ENCODE measurements around the gene TMEM181.
"Not testable (repeated sequence)": the region's sequence is repeated elsewhere in the genome, so short reads cannot be mapped to it uniquely, and the experiment has no call there.

Gene TMEM181, protein sequence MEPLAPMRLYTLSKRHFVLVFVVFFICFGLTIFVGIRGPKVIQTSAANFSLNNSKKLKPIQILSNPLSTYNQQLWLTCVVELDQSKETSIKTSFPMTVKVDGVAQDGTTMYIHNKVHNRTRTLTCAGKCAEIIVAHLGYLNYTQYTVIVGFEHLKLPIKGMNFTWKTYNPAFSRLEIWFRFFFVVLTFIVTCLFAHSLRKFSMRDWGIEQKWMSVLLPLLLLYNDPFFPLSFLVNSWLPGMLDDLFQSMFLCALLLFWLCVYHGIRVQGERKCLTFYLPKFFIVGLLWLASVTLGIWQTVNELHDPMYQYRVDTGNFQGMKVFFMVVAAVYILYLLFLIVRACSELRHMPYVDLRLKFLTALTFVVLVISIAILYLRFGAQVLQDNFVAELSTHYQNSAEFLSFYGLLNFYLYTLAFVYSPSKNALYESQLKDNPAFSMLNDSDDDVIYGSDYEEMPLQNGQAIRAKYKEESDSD

DNA sequence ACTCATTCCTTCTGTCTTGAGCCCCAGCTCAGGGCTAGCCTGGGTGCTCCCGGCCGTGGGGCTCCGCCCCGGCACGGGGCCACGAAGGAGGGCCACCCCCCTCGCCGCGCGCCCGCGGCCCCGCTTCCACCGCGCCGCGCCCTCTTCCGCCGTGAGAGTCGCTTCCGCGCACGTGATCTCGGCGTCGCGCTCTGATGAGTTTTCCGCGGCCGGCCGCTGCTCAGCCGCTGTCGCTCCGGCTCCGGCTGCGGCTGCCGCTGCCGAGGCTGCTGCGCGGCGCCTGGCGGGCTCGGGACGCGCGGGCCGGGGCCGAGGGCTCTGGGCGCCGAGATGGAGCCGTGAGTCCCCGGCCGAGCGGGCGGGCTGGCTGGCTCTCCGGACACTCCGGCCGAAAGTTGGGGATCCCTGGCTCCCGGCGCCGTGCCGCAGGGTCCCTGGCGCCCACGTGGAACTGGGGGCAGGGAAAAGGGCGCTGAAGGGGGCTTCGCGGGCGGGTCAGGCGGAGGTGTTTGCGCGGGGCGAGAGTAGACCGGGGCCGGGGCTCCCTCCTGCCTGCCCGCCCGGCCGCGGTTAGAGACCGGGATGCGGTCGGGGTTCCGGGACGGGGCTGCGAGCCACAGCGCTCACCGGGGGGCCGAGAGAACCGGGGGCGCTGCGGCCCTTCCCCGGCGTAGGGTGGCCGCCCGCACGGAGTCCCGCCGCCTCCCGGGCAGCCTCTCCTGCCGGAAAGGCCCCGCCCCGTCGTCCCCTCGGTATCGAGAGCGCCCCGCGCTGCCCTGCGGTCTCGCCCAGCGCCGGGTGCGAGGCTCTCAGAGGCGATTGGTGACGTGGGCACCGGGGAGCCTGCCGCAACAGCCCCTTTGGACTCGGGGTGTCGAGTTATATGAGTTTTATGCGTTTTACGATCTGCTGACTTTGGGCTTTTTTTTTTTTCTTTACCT is at the start of gene TMEM181:
TMEM181 (plus strand) TSS at position 197 of the 941 bp plus-strand sequence; CDS start at position 331, 134 bp downstream.
- peak; percentile 86 for DNase-seq (ENCODE audit: low spot score)

DNA sequence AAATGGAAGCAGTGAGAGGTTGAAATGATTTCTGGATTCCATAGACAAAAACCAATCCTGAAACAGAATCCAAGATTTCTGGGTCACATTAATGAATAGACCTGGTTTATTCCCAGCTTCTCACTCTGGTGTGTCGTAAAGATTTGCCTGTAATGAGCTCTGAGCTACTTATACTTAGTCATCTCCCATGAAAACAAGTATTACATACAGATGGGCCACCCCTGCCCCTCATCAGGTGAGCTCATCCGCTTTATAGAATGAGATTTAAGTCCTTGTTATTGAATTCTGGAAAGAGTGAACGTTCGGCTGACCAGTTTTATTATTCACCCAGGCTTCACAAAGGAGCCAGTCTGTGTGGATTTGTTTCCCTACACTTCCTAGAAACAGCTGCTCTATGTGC is 47.1 kb upstream of the TMEM181 start:
- DNase-seq (ENCODE audit: low spot score), result no peak

DNA sequence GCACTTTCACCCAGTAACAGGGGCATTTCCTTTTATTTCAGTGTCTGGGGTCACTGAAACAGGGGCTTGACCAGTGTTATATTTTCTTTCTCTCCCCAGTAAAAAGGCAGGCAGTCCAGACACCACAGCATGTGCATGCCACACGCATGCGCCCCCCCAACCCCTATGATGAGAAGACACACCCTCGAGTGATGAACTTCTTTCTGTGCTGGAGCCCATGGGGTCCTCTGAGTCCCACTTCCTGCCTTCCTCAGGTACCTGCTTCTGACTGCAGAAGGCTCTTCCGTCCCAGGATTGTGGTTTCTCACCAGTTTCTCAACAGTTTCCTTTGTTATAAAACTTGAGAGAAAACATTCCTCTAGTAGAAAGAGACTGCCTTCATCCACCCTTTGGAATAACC is 45.7 kb upstream of the TMEM181 start:
- DNase-seq (ENCODE audit: low spot score), result no peak

DNA sequence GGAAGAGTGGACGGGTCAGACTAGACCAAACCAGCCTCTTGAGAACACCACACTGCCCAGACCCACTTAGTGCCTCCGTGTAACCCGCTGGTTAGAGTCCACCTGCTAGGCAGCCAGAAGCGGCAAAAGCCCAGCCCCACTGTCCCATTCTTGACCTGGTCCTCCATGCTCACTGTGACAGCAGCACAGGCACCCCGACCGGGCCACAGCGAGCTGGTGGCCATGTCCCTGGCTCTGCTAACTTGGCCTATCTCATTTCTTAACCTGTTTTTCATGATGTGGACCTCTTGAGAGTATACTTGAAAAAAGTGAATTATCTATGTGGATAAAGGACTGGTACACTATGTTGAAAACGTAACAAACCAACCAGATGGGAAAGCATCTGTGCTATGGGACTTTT is 44.9 kb upstream of the TMEM181 start:
- no peak for DNase-seq (ENCODE audit: low spot score)

DNA sequence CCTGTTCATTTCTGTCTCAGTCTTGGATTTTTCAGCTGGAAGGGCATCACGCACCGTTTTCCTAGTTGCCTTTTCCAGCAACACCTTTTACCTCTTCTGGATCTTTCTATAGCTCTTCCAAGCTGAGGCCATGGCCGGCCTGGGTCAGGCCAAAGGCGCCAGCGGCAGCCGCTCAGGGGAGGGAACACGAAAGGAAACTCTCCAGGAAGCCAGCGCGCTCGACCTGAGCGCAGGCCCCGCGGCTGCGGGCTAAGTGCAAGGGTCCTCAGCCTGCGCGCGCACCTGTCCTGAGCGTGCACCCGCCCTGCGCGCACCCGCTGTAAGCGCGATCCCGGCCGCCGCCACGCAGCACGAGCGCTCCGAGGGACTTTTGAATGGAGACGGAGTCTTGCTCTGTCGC is 43.8 kb upstream of the TMEM181 start:
- no peak for DNase-seq (ENCODE audit: low spot score)

DNA sequence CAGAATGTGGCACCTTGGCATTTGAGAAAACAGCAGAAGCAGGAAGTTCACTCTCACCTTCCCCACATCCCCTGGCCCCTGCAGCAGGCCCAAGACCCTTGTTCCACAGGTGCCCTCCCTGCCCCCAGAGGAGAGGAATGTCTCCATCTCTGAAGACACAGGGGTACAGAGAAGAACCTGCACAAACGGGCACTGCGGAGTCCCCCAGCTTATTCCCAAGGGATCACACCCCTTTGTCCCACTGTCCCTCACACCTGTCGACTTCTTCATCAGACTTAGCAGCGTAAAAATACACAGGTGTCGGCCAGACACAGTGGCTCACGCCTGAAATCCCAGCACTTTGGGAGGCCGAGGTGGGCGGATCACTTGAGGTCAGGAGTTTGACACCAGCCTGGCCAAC is 42.9 kb upstream of the TMEM181 start:
- no peak for DNase-seq (ENCODE audit: low spot score)

DNA sequence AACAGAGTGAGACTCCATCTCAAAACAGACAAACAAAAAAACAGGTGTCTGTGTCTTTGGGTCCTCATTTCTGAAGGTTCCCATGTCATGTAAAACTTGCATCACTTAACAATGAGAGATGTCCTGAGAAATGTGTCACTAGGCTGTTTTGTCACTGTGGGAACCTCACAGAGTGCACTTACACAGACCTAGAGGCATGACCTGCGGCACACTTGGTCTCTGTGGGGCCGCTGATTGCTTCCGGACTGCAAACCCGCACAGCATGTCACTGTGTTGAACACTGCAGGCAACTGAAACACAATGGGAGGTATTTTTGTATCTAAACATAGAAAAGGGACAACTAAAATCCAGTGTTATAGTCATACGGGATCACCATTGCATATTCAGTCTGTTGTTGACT is 42.3 kb upstream of the TMEM181 start:
- DNase-seq (ENCODE audit: low spot score), result no peak

DNA sequence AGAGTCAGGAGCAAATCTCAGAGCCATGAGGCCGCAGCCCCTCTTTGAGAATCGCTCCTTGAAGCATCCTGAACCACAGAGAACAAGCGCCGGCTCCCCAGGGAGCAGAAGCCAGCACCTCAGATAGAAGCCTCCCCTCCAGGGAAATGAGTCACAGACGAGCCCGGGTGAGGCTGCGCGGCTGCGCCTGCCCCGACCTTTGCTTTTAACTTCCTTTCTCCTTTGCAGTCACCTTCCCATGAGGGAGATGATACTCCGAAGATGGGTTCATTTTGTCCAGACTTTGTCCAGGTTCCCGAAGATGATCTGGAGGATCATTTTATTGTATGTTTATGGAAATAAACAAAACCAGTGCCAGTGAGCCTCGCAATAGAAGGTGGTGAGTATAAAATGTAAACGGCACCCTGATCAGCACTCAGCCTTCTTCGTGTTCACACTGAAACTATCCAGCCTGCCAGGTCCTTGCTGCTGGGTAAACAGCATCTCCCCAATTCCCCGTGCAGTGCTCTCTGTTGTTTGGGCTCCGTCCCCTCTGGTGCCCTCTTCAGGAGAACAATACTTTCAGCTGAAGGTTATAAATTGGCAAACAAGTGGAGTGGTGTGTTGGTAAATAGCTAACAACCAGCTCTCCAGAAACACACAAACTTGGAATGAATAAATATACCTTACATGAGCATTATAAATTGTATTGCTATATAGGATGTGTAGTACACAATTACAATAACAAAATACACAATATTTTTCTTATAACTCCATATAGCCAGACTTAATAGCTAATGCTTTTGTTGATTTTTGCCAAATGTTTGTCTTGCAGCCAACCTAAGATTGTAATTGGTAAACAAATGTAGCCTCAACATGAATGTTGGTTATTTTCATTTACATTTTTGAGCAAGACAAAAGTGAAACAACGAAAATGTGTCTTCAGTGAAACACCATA is 41.4 kb upstream of the TMEM181 start:
- DNase-seq (ENCODE audit: low spot score), result peak; percentile 77

DNA sequence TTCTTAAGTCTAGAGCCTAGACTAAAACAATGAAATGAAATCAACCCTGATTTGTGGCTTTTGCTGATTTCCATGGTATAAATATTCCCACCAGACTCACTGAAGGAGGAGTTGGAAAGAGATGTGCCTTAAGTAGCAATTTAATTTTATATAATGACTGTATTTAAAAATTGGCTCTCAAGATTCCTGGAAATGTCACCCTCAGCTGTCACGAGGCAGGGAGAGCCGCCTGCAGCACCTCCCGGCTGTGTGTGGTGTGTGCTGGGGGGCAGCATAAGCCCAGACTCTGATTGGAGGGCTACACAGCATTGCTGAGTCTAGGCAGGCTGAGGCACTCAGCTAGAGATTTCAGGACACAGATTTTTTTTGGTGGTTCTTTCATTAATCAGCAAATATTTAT is 40.6 kb upstream of the TMEM181 start:
- DNase-seq (ENCODE audit: low spot score), result no peak

DNA sequence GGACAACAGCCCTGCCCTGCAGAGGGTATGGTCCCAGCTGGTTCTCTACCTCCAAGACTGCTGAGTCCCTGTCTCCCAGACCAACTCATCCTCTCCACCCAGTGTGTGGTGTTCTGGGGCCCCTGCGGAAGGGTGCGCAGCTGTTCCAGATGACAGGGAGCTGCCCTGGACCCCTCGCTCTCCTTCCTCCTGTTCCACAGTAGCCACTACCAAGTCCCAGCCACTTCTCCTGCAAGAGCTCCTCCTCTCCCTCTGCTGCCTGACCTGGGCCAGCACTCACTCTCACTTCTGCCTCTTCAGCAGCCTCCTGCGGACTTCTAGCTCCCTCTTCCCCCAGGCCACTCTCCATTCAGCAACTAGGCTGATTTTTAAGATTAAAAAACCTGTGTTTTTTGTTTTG is 40.1 kb upstream of the TMEM181 start:
- DNase-seq (ENCODE audit: low spot score), result no peak

DNA sequence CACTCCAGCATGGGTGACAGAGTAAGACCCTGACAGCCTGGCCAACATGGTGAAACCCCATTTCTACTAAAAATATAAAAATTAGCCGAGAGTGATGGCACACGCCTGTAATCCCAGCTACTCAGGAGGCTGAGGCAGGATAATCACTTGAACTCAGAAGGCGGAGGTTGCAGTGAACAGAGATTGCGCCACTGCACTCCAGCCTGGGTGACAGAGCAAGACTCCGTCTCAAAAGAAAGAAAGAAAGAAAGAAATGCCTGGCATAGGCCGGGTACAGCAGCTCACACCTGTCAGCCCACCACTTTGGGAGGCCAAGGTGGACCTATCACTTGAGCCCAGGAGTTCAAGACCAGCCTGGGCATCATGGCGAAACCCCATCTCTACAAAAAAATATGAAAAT is 38.9 kb upstream of the TMEM181 start:
- DNase-seq (ENCODE audit: low spot score), result not testable (repeated sequence)

DNA sequence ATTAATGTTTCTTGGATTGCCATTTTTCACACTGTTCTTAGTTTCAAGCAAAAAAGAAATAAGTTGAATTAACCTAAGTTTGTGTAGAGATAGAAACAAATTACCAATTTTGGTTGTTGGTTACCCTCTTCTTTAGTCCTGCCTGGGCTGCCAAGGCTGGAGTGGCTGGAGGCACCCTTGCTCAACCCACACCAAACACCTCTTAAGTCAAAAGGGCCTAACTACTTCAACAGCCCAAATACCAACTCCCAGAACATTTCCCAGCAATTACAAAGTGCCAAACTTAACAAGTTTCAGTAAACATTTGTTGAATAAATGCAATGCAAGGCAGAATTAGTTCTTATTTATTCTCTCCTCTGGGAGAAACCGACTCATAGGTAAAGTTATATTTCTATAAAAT is 38.1 kb upstream of the TMEM181 start:
- no peak for DNase-seq (ENCODE audit: low spot score)

DNA sequence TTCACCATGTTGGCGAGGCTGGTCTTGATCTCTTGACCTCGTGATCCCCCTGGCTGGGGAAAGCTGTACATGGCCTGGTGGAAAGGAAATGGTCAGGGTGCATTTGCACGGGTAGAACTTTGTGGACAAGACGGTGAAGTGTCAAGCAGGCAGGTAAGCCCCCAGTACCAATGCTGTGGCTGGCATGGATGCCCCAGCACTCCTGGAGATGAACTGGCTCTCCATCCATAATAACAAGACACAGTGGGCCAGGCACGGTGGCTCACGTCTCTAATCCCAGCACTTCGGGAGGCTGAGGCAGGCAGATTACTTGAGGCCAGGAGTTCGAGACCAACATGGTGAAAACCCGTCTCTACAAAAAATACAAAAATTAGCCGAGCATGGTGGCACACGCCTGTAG is 37.3 kb upstream of the TMEM181 start:
- DNase-seq (ENCODE audit: low spot score), result no peak

DNA sequence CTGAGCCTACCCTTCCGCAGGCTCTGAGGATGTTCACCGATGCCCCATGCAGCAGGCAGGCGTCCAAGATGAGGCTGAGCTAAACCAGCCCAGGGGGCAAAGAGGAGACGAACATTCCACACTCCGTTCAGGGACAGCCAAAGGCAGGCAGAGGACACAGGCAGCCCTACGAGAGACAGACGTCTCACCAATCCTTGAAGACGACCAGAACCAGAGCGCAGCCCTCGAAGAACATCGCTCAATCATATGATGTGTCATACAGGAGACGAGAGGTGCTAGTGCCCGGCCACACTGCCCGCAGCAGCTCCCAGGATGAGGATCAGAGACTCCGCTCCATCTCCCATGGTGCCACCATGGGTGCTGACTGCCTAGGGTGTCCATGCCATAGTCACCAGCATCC is 35.6 kb upstream of the TMEM181 start:
- no peak for DNase-seq (ENCODE audit: low spot score)

DNA sequence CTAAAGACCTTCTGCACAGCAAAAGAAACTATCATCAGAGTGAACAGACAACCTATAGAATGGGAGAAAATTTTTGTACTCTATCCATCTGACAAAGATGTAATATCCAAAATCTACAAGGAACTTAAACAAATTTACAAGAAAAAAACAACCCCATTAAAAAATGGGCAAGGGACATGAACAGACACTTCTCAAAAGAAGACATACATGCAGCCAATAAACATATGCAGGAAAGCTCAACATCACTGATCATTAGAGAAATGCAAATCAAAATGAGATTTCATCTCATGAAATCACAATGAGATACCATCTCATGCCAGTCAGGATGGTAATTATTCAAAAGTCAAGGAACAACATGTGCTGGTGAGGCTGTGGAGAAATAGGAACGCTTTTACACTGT is 32.0 kb upstream of the TMEM181 start:
- DNase-seq (ENCODE audit: low spot score), result not testable (repeated sequence)

DNA sequence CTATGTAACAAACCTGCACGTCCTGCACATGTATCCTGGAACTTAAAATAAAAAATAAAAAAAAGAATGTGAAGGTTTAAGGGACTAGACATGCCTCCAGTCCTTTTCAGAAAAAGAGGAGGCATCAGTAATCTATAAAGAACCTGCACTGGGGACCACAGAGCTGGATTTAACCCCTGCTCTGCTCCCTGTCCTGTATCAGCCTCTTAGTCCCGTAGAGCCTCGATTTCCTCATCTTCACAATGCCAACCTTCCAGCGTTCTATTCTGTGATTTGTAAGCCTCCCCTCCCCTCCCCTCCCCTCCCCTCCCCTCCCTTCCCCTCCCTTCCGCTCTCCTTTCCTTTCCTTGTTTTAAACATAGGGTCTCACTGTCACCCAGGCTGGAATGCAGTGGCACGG is 31.1 kb upstream of the TMEM181 start:
- no peak for DNase-seq (ENCODE audit: low spot score)

DNA sequence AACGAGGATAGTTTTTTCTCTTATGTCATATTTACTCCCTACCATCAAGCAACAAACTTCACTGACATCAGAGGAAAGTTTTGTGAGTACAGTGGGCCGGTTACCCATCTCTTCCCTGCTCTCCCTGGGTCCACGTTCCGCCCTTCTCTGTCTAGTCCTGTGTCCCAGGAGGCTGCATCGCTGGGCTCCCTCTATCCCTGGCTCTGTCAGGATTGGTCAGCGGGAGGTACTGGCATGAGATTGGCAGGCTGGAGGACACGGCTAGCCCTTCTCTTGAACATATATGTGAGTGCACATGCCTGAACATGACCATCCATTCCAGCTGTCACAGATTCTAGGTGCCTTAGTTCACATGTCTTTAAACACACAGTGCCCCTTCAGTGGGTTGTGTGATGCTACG is 30.3 kb upstream of the TMEM181 start:
- no peak for DNase-seq (ENCODE audit: low spot score)

DNA sequence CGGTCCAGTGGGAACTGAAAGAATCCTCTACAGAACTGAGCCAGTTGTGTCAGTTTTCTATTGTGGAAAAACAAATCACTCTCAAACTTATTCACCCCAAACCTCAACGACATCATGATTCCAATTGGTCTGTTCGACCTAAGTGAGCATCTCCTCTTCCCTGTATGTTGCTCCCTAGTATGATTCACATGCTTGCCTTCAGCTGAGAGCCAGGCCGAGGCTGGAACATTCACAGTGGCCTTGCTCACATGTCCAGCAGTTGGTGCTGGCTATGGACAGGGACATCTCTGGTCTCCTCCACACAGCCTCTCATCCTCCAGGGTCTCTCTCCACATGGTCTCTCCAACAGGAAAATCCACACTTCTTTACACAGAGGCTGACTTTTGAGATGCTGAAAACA is 28.3 kb upstream of the TMEM181 start:
- no peak for DNase-seq (ENCODE audit: low spot score)

DNA sequence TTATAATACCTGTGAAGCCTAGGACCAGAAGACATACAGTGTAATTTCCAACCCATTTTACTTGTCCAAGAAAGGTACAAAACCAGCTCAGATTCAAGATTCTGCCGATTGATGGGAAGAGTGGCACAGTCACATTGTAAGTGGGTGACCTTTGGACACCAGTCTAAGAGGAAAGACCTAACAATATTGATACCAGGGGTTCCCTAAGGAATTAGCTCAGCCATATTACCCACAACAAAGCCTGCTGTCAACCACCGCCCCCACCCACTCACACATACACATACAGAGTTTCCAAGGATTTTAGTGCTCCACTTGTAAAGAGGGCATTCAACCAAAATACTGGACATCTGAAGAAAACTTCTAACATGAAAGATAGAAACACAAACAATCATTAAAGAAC is 27.9 kb upstream of the TMEM181 start:
- DNase-seq (ENCODE audit: low spot score), result no peak

DNA sequence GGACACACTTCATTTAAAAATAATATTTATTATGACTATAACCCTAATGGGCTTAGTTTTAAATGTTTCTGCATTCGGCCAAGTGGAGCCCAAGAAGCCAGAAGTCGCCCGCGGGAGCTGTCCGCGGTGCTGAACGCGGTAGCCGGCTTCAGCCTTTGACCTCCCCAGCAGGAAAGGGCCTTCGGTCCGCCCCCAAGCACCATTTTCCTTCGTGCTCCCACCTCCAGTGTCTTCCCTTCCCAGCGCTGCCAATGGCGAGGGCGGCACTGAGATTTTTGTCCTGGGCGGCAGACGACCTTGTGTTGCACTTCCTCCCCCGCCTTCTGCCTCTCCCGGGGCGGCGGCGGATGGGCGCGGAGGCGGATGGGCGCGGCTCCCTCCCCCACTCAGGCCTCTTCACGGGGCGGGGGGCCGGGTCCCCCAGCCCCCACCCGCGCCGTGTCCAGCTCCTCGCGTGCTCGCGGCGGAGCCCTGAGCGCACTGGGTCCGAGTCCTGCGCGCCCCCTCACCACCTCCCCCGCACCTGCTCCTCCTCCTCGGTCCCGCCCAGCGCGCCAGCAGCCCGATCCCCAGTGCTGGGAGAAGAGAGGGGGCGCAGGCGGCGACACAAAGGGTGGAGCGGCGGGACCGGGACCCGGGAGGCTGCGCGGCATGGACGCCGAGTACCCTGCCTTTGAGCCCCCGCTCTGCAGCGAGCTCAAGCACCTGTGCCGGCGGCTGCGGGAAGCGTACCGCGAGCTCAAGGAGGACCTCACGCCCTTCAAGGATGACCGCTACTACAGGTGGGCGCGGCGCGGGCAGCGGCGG is 23.6 kb upstream of the TMEM181 start:
- DNase-seq (ENCODE audit: low spot score), result peak; percentile 70

Measured in hepatic stellate cell (primary cell).